Fibroblast of mammary gland (primary cell): Measurements from ENCODE around the gene MTERF2.

Experiments
- DNase-seq: peaks from one replicate; pipeline ENCODE4 v3.0.0-alpha.2; 2010; ENCODE audit warnings: low read depth
- H3K4me3 ChIP-seq: 2 replicates; pipeline ENCODE4 v1.5.1; 2011; ENCODE audit warnings: low read depth, mild to moderate bottlenecking, low read length, moderate library complexity; ENCODE audit not compliant: control insufficient read depth
- TF ChIP-seq, protein P1 (sequence below): conservative IDR thresholded peaks from 2 replicates; pipeline ENCODE4 v1.5.1; 2011; ENCODE audit warnings: low read depth, low read length, inconsistent platforms; ENCODE audit not compliant: control insufficient read depth, insufficient read depth

The MTERF2 gene

DNA sequence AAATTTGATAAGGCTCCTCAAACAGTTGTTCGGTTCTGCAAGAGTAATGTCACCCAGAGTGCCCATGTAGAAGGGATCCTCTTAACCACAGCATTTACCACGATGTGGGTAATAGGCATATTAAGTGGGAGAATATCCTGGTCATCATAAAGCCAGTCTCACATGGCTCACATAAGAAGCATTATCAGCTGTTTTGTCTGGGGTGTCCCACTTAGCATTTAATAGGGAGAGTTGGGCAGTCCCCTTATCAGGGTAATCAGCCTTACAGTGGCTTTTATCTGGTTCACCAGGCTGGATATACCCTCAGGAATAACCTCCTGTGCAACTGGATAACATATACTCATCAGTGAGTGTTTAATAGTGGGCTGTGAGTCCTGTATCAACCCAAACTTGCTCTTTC, 44.2 kb downstream of the MTERF2 start:
- H3K4me3 ChIP-seq: no peak overlapping the region
- TF ChIP-seq, protein P1, sequence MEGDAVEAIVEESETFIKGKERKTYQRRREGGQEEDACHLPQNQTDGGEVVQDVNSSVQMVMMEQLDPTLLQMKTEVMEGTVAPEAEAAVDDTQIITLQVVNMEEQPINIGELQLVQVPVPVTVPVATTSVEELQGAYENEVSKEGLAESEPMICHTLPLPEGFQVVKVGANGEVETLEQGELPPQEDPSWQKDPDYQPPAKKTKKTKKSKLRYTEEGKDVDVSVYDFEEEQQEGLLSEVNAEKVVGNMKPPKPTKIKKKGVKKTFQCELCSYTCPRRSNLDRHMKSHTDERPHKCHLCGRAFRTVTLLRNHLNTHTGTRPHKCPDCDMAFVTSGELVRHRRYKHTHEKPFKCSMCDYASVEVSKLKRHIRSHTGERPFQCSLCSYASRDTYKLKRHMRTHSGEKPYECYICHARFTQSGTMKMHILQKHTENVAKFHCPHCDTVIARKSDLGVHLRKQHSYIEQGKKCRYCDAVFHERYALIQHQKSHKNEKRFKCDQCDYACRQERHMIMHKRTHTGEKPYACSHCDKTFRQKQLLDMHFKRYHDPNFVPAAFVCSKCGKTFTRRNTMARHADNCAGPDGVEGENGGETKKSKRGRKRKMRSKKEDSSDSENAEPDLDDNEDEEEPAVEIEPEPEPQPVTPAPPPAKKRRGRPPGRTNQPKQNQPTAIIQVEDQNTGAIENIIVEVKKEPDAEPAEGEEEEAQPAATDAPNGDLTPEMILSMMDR: no peak
- no peak for DNase-seq

DNA sequence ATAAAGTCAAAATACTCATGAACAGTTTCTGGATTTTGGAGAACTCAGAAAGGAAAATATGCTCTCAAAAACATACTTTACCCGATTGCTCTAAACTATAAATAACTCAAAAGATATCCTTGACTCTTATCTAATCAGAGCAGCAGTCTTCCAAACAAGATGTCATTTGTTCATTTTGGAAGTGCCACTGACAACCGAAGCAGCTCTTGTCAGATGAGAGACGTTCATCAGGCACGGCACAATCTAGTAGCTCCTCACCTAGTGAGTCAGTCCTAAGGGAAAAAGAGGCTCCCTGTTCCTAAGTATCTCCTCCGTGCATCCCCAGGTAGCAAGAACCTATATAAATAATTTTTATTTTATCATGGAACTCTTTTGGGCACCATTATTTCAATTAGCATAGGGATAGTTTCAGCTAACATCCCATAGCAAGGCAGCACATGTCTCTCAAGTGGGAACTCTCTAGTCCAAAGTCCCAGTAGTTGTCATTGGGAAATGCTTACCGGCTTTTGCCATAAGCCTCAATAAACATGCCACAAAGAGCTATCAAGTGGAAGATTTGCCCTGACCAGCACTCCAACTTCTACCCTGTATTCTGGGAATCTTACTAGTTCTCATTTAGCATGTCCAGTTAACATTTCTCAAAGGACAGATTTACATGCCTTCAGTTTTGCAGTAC, 45.3 kb downstream of the MTERF2 start:
- no peak for DNase-seq

DNA sequence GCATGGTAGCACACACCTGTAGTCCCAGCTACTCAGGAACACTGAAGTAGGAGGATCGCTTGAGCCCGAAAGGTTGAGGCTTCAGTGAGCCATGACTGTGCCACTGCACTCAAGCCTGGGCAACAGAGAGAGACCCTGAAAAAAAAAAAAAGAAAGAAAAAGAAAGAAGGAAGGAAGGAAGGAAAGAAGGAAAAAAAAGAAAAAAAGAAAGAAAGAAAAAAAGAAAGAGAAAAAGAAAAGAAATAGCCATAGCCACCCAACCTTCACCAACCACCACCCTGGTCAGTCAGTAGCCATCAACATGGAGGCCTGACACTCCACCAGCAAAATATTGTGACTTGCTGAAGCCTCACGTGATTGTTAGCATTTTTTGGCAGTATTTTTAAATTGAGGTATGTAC, 52.7 kb downstream of the MTERF2 start:
- no peak for DNase-seq
- no peak overlapping the region for H3K4me3 ChIP-seq
- TF ChIP-seq, protein P1: no peak

More for the DNA sequence above, 45.3 kb downstream of the MTERF2 start:
- no peak overlapping the region for H3K4me3 ChIP-seq
- TF ChIP-seq, protein P1: no peak
